ENCODE results near the gene HPS4.

Gene HPS4

DNA sequence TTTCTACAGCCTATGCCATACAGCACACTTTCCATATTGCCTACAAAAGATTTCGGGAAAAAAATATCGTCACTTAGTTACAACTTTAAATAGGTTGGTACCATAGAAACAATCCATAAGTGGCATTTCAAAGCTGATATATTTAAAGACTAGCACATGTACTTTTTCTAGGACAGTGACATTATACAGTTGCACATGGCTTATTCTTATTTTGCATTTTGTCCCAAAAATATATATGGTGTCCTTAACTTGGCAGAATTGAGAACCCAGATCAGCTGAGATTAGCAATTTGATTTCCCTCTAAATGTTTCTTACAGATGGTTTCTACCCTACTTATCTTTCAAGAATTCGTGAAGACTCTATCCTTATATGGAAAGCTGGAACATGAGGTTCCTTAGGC, 32.3 kb upstream of the HPS4 start:
- H3K9ac ChIP-seq (ENCODE audit: low read length), result no peak overlapping the region
- no peaks in the 10 kb centered on the region for H3K27me3 ChIP-seq (ENCODE audit: control insufficient read depth, insufficient read depth, low read length)
- no peaks in the 10 kb centered on the region for H3K36me3 ChIP-seq (ENCODE audit: control insufficient read depth, insufficient read depth, low read length)
- H3K4me3 ChIP-seq (ENCODE audit: low read length), result no peak overlapping the region
- no peaks in the 10 kb centered on the region for H3K9me3 ChIP-seq (ENCODE audit: control insufficient read depth, low read length)
- peaks cover 9% of the 10 kb centered on the region for H3K4me1 ChIP-seq (ENCODE audit: control insufficient read depth, insufficient read depth, low read length)

GRCh38 chr22:26514419-26515161, 31.0 kb upstream of the HPS4 start:
- Histone ChIP-seq H3K27me3 (ENCODE audit: control insufficient read depth, insufficient read depth, low read length) (no peaks in the 10 kb centered on the region), H3K4me1 (ENCODE audit: control insufficient read depth, insufficient read depth, low read length) (peaks cover 10% of the 10 kb centered on the region), H3K36me3 (ENCODE audit: control insufficient read depth, insufficient read depth, low read length) (no peaks in the 10 kb centered on the region), H3K9ac (ENCODE audit: low read length) (no peak overlapping the region), H3K9me3 (ENCODE audit: control insufficient read depth, low read length) (no peaks in the 10 kb centered on the region), H3K4me3 (ENCODE audit: low read length) (no peak overlapping the region)

- Histone ChIP-seq H3K27me3 (ENCODE audit: control insufficient read depth, insufficient read depth, low read length) (no peaks in the 10 kb centered on the region), H3K4me3 (ENCODE audit: low read length) (no peak overlapping the region), H3K4me1 (ENCODE audit: control insufficient read depth, insufficient read depth, low read length) (peaks cover 10% of the 10 kb centered on the region), H3K9me3 (ENCODE audit: control insufficient read depth, low read length) (no peaks in the 10 kb centered on the region), H3K9ac (ENCODE audit: low read length) (no peak overlapping the region), H3K36me3 (ENCODE audit: control insufficient read depth, insufficient read depth, low read length) (no peaks in the 10 kb centered on the region)
Measured at GRCh38 chr22:26513838-26514237, 30.3 kb upstream of the HPS4 start.

DNA sequence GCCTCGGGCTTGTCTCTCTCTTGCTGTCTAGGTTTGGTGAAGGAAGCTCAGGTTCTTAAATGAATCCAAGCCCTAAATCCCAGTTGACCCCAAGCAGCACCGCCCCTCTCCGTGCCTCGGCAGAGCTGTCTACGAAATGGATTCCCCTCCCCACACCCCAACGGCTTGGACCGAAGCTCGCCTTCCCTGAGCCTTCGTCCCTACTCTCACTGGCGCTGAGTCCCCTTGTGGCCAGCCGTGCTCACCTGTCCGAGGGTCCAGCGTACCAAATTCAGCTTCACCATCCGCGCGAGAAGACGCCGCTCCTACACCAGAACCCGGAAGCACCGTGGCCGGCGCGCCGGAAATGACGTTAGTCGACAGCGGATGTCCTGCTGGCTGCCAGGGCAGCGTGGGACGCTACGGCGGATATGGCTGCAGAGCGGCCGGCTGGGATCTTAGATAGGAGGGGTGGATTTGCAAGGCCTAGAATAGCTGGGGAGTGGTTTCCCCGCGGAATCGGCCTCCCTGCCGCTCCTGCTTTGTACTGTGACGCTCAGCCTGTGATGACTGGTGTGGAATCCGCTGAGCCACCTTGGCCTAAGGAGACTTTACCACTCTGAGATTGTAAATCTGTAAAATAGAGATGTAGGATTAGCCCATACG, 28.7 kb upstream of the HPS4 start, which contains the start of gene TFIP11:
Gene TFIP11 (minus strand): TSS at position 325 of the 645 bp plus-strand sequence. CDS start 2,201 bp downstream, outside the sequence.
- peaks cover 10% of the 10 kb centered on the region for H3K4me1 ChIP-seq (ENCODE audit: control insufficient read depth, insufficient read depth, low read length)
- H3K9ac ChIP-seq (ENCODE audit: low read length), result peak within 1 kb of the TSS; percentile 87
- peak within 1 kb of the TSS; percentile 84 for H3K4me3 ChIP-seq (ENCODE audit: low read length)
- H3K27me3 ChIP-seq (ENCODE audit: control insufficient read depth, insufficient read depth, low read length), result no peaks in the 10 kb centered on the region
- H3K36me3 ChIP-seq (ENCODE audit: control insufficient read depth, insufficient read depth, low read length), result no peaks in the 10 kb centered on the region
- H3K9me3 ChIP-seq (ENCODE audit: control insufficient read depth, low read length), result no peaks in the 10 kb centered on the region

GRCh38 chr22:26508148-26508547, 24.6 kb upstream of the HPS4 start:
- no peak overlapping the region for H3K4me3 ChIP-seq (ENCODE audit: low read length)
- peaks cover 10% of the 10 kb centered on the region for H3K4me1 ChIP-seq (ENCODE audit: control insufficient read depth, insufficient read depth, low read length)
- no peak overlapping the region for H3K9ac ChIP-seq (ENCODE audit: low read length)
- no peaks in the 10 kb centered on the region for H3K9me3 ChIP-seq (ENCODE audit: control insufficient read depth, low read length)
- no peaks in the 10 kb centered on the region for H3K36me3 ChIP-seq (ENCODE audit: control insufficient read depth, insufficient read depth, low read length)
- H3K27me3 ChIP-seq (ENCODE audit: control insufficient read depth, insufficient read depth, low read length), result no peaks in the 10 kb centered on the region

- Histone ChIP-seq H3K9ac (ENCODE audit: low read length) (no peak overlapping the region), H3K4me1 (ENCODE audit: control insufficient read depth, insufficient read depth, low read length) (no peaks in the 10 kb centered on the region), H3K27me3 (ENCODE audit: control insufficient read depth, insufficient read depth, low read length) (no peaks in the 10 kb centered on the region), H3K9me3 (ENCODE audit: control insufficient read depth, low read length) (no peaks in the 10 kb centered on the region), H3K36me3 (ENCODE audit: control insufficient read depth, insufficient read depth, low read length) (peaks cover 14% of the 10 kb centered on the region), H3K4me3 (ENCODE audit: low read length) (no peak overlapping the region)
Measured at GRCh38 chr22:26503758-26504157, 20.2 kb upstream of the HPS4 start.

DNA sequence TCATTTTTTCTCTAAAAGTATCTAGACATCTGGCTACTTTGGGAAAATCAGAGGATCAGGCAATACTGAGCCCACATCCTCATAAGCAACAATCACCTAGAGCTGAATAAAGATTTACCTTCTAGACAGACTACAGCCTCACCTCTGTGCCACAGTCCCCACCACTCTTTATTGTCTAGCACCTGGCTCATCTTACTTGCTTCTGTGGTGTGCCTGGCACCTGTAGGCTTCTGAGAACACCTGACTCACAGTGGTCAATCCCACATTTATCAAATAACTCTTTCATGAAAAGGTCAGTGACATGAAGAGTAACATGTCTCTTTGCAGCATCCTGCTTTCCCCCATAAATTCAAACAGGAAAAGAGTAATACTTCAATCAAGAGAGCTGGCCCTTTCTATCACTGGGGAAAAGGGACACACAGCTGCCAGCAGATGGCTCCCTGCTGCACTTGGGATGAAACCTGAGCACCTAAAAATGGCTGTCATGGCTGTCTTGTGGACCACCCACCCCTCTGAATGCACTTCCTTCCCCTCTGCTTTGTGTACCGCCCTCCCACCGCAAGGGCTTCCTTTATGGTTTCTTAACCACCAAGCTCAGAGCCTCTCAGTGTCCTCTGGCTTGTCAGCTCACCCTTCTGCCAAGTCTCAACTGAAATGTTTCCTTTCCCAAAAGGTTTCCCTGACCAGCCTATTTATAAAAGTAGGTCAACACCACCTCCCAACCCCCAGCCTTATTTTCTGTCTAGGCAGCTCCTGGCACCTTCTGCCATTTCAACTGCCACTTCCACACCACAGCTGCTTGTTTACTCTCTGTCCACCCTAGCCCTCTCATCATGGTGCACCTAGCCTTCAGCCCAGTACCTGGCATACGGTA, 19.3 kb upstream of the HPS4 start:
- no peak overlapping the region for H3K9ac ChIP-seq (ENCODE audit: low read length)
- H3K27me3 ChIP-seq (ENCODE audit: control insufficient read depth, insufficient read depth, low read length), result no peaks in the 10 kb centered on the region
- no peaks in the 10 kb centered on the region for H3K4me1 ChIP-seq (ENCODE audit: control insufficient read depth, insufficient read depth, low read length)
- no peak overlapping the region for H3K4me3 ChIP-seq (ENCODE audit: low read length)
- peaks cover 14% of the 10 kb centered on the region for H3K36me3 ChIP-seq (ENCODE audit: control insufficient read depth, insufficient read depth, low read length)
- H3K9me3 ChIP-seq (ENCODE audit: control insufficient read depth, low read length), result no peaks in the 10 kb centered on the region

GRCh38 chr22:26501996-26502395, 18.4 kb upstream of the HPS4 start:
- H3K27me3 ChIP-seq (ENCODE audit: control insufficient read depth, insufficient read depth, low read length), result no peaks in the 10 kb centered on the region
- no peaks in the 10 kb centered on the region for H3K9me3 ChIP-seq (ENCODE audit: control insufficient read depth, low read length)
- no peaks in the 10 kb centered on the region for H3K4me1 ChIP-seq (ENCODE audit: control insufficient read depth, insufficient read depth, low read length)
- no peak overlapping the region for H3K4me3 ChIP-seq (ENCODE audit: low read length)
- no peak overlapping the region for H3K9ac ChIP-seq (ENCODE audit: low read length)
- peaks cover 14% of the 10 kb centered on the region for H3K36me3 ChIP-seq (ENCODE audit: control insufficient read depth, insufficient read depth, low read length)

DNA sequence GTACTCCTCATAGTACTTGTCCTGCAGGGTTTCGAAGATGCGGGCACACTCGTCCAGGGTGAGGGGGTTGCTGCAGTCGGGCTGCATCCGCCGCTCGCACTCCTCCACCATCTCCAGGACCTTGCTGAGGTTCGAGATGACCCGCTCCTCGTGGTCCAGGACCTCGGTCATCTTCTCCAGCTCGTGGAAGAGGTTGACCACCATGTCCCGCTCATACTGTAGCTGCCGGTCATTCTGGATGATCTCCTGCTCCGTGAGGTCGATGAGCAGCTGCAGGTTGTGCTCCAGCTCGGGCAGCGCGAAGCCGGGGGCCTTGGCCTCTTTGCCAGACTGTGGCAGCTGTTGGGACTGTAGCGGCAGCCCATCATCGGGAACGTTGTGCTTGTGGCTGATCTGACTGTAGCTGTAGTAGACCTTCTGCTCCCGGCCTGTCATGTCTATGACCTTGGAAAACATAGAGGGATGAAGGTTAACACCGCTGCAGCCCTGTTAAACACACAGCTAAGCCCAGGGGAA, 15.7 kb upstream of the HPS4 start:
- Histone ChIP-seq H3K9ac (ENCODE audit: low read length) (no peak overlapping the region), H3K36me3 (ENCODE audit: control insufficient read depth, insufficient read depth, low read length) (peaks cover 17% of the 10 kb centered on the region), H3K4me3 (ENCODE audit: low read length) (no peak overlapping the region), H3K9me3 (ENCODE audit: control insufficient read depth, low read length) (no peaks in the 10 kb centered on the region), H3K27me3 (ENCODE audit: control insufficient read depth, insufficient read depth, low read length) (no peaks in the 10 kb centered on the region), H3K4me1 (ENCODE audit: control insufficient read depth, insufficient read depth, low read length) (no peaks in the 10 kb centered on the region)

DNA sequence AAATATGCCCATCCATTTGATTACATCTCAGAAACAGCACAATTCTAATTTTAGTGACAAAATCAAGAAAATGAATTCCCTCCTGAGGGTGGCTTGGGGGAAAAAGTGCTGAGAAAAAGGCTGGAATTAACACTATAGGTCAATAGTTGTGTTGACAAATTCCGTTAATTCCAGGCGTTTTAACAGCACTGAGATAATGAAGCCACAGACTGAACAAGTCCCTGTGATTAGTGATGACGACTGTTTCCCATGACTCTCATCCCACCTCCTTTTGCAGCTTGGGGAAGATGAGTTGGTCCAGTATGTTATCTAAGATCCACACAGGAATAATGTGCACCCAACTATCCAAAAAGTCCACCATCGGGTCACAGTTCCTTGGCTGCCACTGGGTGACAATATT, 12.9 kb upstream of the HPS4 start:
- H3K4me1 ChIP-seq (ENCODE audit: control insufficient read depth, insufficient read depth, low read length), result no peaks in the 10 kb centered on the region
- peaks cover 18% of the 10 kb centered on the region for H3K36me3 ChIP-seq (ENCODE audit: control insufficient read depth, insufficient read depth, low read length)
- H3K27me3 ChIP-seq (ENCODE audit: control insufficient read depth, insufficient read depth, low read length), result no peaks in the 10 kb centered on the region
- no peak overlapping the region for H3K4me3 ChIP-seq (ENCODE audit: low read length)
- H3K9me3 ChIP-seq (ENCODE audit: control insufficient read depth, low read length), result no peaks in the 10 kb centered on the region
- no peak overlapping the region for H3K9ac ChIP-seq (ENCODE audit: low read length)

DNA sequence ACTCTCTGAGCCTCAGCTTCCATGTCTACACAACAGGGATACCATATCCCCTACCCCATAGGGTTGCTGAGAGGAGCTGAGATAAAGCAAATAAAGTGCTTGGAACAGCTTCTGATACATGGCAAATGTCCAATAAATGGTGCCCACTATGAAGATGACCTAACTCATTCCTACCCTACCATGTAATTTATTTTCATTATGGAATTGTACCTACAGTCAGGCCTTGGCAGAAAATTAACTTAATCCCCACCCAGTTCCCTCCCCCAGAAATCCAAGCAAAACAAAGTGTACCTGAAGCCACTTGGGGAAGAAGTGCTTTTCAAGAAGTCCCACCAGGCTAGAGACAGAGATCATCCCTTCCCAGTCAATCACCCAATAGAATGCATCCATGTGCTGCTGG, 10.9 kb upstream of the HPS4 start:
- no peaks in the 10 kb centered on the region for H3K9me3 ChIP-seq (ENCODE audit: control insufficient read depth, low read length)
- no peaks in the 10 kb centered on the region for H3K4me1 ChIP-seq (ENCODE audit: control insufficient read depth, insufficient read depth, low read length)
- H3K4me3 ChIP-seq (ENCODE audit: low read length), result no peak overlapping the region
- peaks cover 15% of the 10 kb centered on the region for H3K36me3 ChIP-seq (ENCODE audit: control insufficient read depth, insufficient read depth, low read length)
- no peak overlapping the region for H3K9ac ChIP-seq (ENCODE audit: low read length)
- H3K27me3 ChIP-seq (ENCODE audit: control insufficient read depth, insufficient read depth, low read length), result no peaks in the 10 kb centered on the region

GRCh38 chr22:26492220-26492619, 8.6 kb upstream of the HPS4 start:
- Histone ChIP-seq H3K36me3 (ENCODE audit: control insufficient read depth, insufficient read depth, low read length) (peaks cover 11% of the 10 kb centered on the region), H3K9ac (ENCODE audit: low read length) (no peak overlapping the region), H3K9me3 (ENCODE audit: control insufficient read depth, low read length) (no peaks in the 10 kb centered on the region), H3K4me3 (ENCODE audit: low read length) (no peak overlapping the region), H3K27me3 (ENCODE audit: control insufficient read depth, insufficient read depth, low read length) (no peaks in the 10 kb centered on the region), H3K4me1 (ENCODE audit: control insufficient read depth, insufficient read depth, low read length) (no peaks in the 10 kb centered on the region)
